HL-60 (cell line): ENCODE measurements around the gene PTPRM.

Source experiments
- DNase-seq, 2 experiments: peaks; one replicate each; pipeline ENCODE4 v3.0.0-alpha.2; 2010 to 2020; ENCODE audit warnings: low read depth in 1 of 2, low spot score in 1 of 2
- H3K27ac ChIP-seq: fragments of 250-450 bp; sonication (Bioruptor Pico); replicated peaks from 2 replicates; pipeline ENCODE4 v1.5.1; 2020; ENCODE audit warnings: mild to moderate bottlenecking, moderate library complexity
- H3K27me3 ChIP-seq: fragments of 250-450 bp; sonication (Bioruptor Pico); 2 replicates; pipeline ENCODE4 v1.5.1; 2021; ENCODE audit warnings: mild to moderate bottlenecking, moderate library complexity; ENCODE audit not compliant: insufficient read depth, poor library complexity, severe bottlenecking
- H3K4me3 ChIP-seq: replicated peaks from 2 replicates; pipeline ENCODE4 v1.5.1; 2011; ENCODE audit warnings: mild to moderate bottlenecking, control low read depth, low read length; ENCODE audit not compliant: insufficient read depth
- CTCF ChIP-seq: IDR thresholded peaks from one replicate; pipeline ENCODE4 v1.5.1; 2011; ENCODE audit warnings: low read length, control low read depth, inconsistent platforms; ENCODE audit not compliant: insufficient read depth
- GABPA ChIP-seq: IDR thresholded peaks from 2 replicates; pipeline ENCODE4 v1.6.1; 2012; ENCODE audit warnings: low read depth
- POLR2AphosphoS5 ChIP-seq: IDR thresholded peaks from 2 replicates; pipeline ENCODE4 v1.6.1; 2012; ENCODE audit warnings: low read depth
- REST ChIP-seq: IDR thresholded peaks from 2 replicates; pipeline ENCODE4 v1.6.1; 2012; ENCODE audit warnings: low read depth; ENCODE audit not compliant: insufficient replicate concordance
- SPI1 ChIP-seq: IDR thresholded peaks from 2 replicates; pipeline ENCODE4 v1.6.1; 2012; ENCODE audit warnings: low read depth, mild to moderate bottlenecking, borderline replicate concordance

Gene PTPRM

GRCh38 chr18:8194431-8194830, 627.3 kb downstream of the PTPRM start:
- no peak for DNase-seq
- Histone ChIP-seq H3K27ac (no peak overlapping the region), H3K27me3 (no peaks in the 10 kb centered on the region), H3K4me3 (no peak overlapping the region)
- TF ChIP-seq REST (no peak), GABPA (no peak), SPI1 (no peak), POLR2AphosphoS5 (no peak), CTCF (no peak)

- no peak overlapping the region for H3K27ac ChIP-seq
- TF ChIP-seq POLR2AphosphoS5 (no peak), GABPA (no peak)
These were observed 629.1 kb downstream of the PTPRM start for GRCh38 chr18:8196238-8196637.

GRCh38 chr18:8197499-8197898, 630.4 kb downstream of the PTPRM start:
- TF ChIP-seq CTCF: no peak
- no peak for TF ChIP-seq GABPA
- TF ChIP-seq REST: no peak
- TF ChIP-seq POLR2AphosphoS5: no peak
- no peak for TF ChIP-seq SPI1
- Histone ChIP-seq H3K27ac (no peak overlapping the region), H3K4me3 (no peak overlapping the region), H3K27me3 (no peaks in the 10 kb centered on the region)
- DNase-seq: no peak

More at GRCh38 chr18:8196238-8196637, 629.1 kb downstream of the PTPRM start:
- Histone ChIP-seq H3K27me3 (no peaks in the 10 kb centered on the region), H3K4me3 (no peak overlapping the region)
- no peak for DNase-seq

- Histone ChIP-seq H3K27ac (no peak overlapping the region), H3K4me3 (no peak overlapping the region), H3K27me3 (no peaks in the 10 kb centered on the region)
- DNase-seq: no peak
- TF ChIP-seq SPI1 (no peak), REST (no peak), GABPA (no peak), CTCF (no peak), POLR2AphosphoS5 (no peak)
These were observed 640.9 kb downstream of the PTPRM start for GRCh38 chr18:8207996-8208395.
